ENCODE data around the gene UNC93B1. TPM values are rescaled to one million over a fixed set of nuclear protein-coding genes. Genes with fewer than 3 reads are reported as not detected.

Gene UNC93B1
- total and polyA plus RNA-seq, 2 of the 8 experiments (the other 6 are each of a cell fraction or from before 2014, with no cell fraction given): 18.9 to 34.3 TPM

GRCh38 chr11:68049509-68050370, 45.8 kb upstream of the UNC93B1 start (continued):
- TF ChIP-seq CHD7 (IDR thresholded peaks at IDR 0.05; ENCODE audit: insufficient replicate concordance, low read length): no peak
- TF ChIP-seq SP4 (IDR thresholded peaks at IDR 0.05; ENCODE audit: low read length): no peak

Data from H1 (cell line).